ENCODE data around the gene MXD3. TPM values are rescaled to one million over a fixed set of nuclear protein-coding genes. Genes with fewer than 3 reads are reported as not detected.
"Not testable (repeated sequence)": the region's sequence is repeated elsewhere in the genome, so short reads cannot be mapped to it uniquely, and the experiment has no call there.

The MXD3 gene
- total and polyA plus RNA-seq, 7 donors = 0.80 to 4.2 (median 2.3) TPM

DNA sequence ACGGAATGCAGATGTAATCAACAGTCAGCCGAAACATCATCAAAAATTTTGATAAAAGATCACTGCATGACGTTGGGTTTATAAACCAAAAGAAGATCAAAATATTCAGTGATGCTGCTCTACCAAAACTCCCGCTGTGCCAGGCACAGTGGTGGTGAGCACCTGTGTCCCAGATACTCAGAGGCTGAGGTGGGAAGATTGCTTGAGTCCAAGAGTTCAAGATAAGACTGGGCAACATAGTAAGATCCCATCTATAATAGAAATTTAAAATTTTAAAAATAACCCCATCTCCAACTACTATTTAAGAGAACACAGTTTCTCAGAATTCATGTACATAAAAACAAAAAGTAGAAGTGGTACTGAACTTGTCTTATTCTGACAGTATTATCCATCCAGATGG lies 36.0 kb upstream of the MXD3 start:
- peaks cover 9 to 37% of the 10 kb centered on the region in 2 donors for H3K36me3 ChIP-seq (ENCODE audit: insufficient read depth in 1 of 2, low read depth in 1 of 2)
- H3K4me3 ChIP-seq = no peak overlapping the region
- H3K4me1 ChIP-seq = peaks cover 21% of the 10 kb centered on the region
- no peak for DNase-seq
- WGBS, 3 donors = 88 to 91% (median 90%) methylated on average over 4 of the region's 4 CpGs
- H3K27me3 ChIP-seq (ENCODE audit: insufficient read depth in 3 of 3, low read length in 2 of 3) = no peaks in the 10 kb centered on the region
- TF ChIP-seq, protein P1, sequence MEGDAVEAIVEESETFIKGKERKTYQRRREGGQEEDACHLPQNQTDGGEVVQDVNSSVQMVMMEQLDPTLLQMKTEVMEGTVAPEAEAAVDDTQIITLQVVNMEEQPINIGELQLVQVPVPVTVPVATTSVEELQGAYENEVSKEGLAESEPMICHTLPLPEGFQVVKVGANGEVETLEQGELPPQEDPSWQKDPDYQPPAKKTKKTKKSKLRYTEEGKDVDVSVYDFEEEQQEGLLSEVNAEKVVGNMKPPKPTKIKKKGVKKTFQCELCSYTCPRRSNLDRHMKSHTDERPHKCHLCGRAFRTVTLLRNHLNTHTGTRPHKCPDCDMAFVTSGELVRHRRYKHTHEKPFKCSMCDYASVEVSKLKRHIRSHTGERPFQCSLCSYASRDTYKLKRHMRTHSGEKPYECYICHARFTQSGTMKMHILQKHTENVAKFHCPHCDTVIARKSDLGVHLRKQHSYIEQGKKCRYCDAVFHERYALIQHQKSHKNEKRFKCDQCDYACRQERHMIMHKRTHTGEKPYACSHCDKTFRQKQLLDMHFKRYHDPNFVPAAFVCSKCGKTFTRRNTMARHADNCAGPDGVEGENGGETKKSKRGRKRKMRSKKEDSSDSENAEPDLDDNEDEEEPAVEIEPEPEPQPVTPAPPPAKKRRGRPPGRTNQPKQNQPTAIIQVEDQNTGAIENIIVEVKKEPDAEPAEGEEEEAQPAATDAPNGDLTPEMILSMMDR (IDR thresholded peaks at IDR 0.05) = no peak
- no peak overlapping the region for H3K27ac ChIP-seq
- H3K9me3 ChIP-seq = no peaks in the 10 kb centered on the region
- intact Hi-C loops (cut with DNase I) = no loop called here
- no peak for ATAC-seq

DNA sequence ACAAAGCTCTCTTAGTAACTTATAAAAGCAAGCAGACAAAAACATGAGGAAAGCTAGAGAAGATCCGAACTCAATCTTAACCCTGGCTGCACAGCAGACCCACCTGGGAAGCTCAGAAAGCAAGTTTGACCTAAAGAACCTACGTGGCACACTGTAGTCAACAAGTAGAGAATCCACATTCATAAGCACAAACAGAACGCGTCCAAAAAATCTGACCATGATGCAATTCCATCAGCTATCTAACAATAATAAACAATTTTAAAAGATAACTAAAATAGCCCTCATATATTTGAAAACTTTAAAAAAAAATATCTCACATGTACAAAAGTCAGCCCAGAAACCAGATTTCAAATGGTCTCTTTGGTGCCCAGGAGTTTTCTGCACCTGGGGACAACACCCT lies 35.1 kb upstream of the MXD3 start:
- ATAC-seq = no peak
- intact Hi-C loops (cut with DNase I) = no loop called here
- TF ChIP-seq, protein P1 (IDR thresholded peaks at IDR 0.05) = no peak
- Histone ChIP-seq H3K4me3 (no peak overlapping the region), H3K36me3 (ENCODE audit: insufficient read depth in 1 of 2, low read depth in 1 of 2) (peaks cover 9 to 44% of the 10 kb centered on the region in 2 donors), H3K27me3 (ENCODE audit: insufficient read depth in 3 of 3, low read length in 2 of 3) (no peaks in the 10 kb centered on the region), H3K4me1 (peaks cover 21% of the 10 kb centered on the region), H3K27ac (no peak overlapping the region), H3K9me3 (no peaks in the 10 kb centered on the region)
- WGBS, 3 donors = 76 to 91% (median 80%) methylated on average over 4 of the region's 4 CpGs
- DNase-seq = no peak

DNA sequence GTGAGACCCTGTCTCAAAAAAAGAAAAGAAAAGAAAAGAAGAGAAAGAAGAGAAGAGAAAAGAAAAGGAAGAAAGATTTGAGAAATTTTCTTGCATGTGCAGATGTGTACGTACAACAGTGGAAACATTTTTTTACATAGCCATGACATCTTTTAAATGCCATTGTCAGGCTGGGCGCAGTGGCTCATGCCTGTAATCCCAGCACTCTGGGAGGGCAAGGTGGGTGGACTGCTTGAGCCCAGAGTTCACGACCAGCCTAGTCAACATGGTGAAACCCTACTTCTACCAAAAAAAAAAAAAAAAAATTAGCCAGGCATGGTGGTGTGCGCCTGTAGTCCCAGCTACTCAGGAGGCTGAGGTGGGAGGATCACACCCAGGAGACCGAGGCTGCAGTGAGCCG lies 33.2 kb upstream of the MXD3 start:
- no peaks in the 10 kb centered on the region for H3K9me3 ChIP-seq
- no peak for DNase-seq
- no peak overlapping the region for H3K4me3 ChIP-seq
- peaks cover 9 to 54% of the 10 kb centered on the region in 2 donors for H3K36me3 ChIP-seq (ENCODE audit: insufficient read depth in 1 of 2, low read depth in 1 of 2)
- 96 to 97% (median 96%) methylated on average over 6 of the region's 6 CpGs for WGBS, 3 donors
- TF ChIP-seq, protein P1 (IDR thresholded peaks at IDR 0.05) = no peak
- intact Hi-C loops (cut with DNase I) = no loop called here
- no peak overlapping the region for H3K27ac ChIP-seq
- ATAC-seq = no peak
- H3K4me1 ChIP-seq = peaks cover 11% of the 10 kb centered on the region
- H3K27me3 ChIP-seq (ENCODE audit: insufficient read depth in 3 of 3, low read length in 2 of 3) = no peaks in the 10 kb centered on the region

DNA sequence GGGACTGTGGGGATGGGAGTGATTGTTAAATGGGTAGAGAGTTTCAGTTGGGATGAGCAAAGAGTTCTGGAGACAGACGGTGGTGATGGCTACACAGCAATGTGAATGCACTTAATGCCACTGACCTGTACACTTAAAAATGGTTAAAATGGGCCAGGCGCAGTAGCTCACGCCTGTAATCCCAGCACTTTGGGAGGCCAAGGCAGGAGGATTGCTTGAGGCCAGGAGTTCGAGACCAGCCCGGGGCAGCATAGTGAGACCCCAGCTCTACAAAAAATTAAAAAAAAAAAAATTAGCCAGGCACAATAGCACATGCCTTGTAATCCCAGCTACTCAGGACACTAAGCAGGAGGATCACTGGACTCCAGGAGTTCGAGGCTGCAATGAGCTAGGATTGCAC lies 32.1 kb upstream of the MXD3 start:
- Histone ChIP-seq H3K27ac (no peak overlapping the region), H3K9me3 (no peaks in the 10 kb centered on the region), H3K4me3 (no peak overlapping the region), H3K36me3 (ENCODE audit: insufficient read depth in 1 of 2, low read depth in 1 of 2) (peaks cover 5 to 53% of the 10 kb centered on the region in 2 donors), H3K27me3 (ENCODE audit: insufficient read depth in 3 of 3, low read length in 2 of 3) (no peaks in the 10 kb centered on the region), H3K4me1 (peaks cover under 1% of the 10 kb centered on the region)
- TF ChIP-seq, protein P1 (IDR thresholded peaks at IDR 0.05) = no peak
- ATAC-seq (no peak), DNase-seq (no peak)
- WGBS, 3 donors = 93 to 98% (median 97%) methylated on average over 6 of the region's 6 CpGs
- intact Hi-C loops (cut with DNase I) = no loop called here

DNA sequence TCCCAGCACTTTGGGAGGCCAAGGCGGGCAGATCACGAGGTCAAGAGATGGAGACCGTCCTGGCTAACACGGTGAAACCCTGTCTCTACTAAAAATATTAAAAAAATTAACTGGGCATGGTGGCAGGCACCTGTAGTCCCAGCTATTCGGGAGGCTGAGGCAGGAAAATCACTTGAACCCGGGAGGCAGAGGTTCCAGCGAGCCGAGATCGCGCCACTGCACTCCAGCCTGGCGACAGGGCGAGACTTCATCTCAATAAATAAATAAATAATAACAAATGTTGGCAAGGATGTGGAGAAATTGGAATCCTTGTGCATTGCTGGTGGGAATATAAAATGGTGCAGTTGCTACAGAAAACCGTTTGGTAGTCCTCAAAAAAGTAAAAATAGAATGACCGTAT lies 31.3 kb upstream of the MXD3 start:
- H3K27ac ChIP-seq; H3K27me3 ChIP-seq (ENCODE audit: insufficient read depth in 3 of 3, low read length in 2 of 3); H3K4me3 ChIP-seq; H3K9me3 ChIP-seq; intact Hi-C loops (cut with DNase I); ATAC-seq; H3K4me1 ChIP-seq; DNase-seq: not testable (repeated sequence)
- peaks cover 5 to 61% of the 10 kb centered on the region in 2 donors for H3K36me3 ChIP-seq (ENCODE audit: insufficient read depth in 1 of 2, low read depth in 1 of 2)
- 93 to 95% (median 93%) methylated on average over 14 of the region's 14 CpGs for WGBS, 3 donors

All from psoas muscle (tissue), 8 donors.